ENCODE measurements around the gene NHSL2.

- TF ChIP-seq, protein P1, sequence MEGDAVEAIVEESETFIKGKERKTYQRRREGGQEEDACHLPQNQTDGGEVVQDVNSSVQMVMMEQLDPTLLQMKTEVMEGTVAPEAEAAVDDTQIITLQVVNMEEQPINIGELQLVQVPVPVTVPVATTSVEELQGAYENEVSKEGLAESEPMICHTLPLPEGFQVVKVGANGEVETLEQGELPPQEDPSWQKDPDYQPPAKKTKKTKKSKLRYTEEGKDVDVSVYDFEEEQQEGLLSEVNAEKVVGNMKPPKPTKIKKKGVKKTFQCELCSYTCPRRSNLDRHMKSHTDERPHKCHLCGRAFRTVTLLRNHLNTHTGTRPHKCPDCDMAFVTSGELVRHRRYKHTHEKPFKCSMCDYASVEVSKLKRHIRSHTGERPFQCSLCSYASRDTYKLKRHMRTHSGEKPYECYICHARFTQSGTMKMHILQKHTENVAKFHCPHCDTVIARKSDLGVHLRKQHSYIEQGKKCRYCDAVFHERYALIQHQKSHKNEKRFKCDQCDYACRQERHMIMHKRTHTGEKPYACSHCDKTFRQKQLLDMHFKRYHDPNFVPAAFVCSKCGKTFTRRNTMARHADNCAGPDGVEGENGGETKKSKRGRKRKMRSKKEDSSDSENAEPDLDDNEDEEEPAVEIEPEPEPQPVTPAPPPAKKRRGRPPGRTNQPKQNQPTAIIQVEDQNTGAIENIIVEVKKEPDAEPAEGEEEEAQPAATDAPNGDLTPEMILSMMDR (IDR thresholded peaks at IDR 0.05), result no peak
- TF ChIP-seq EP300 (IDR thresholded peaks at IDR 0.05) (no peak), POLR2A (IDR thresholded peaks at IDR 0.05) (no peak), POLR2AphosphoS5 (IDR thresholded peaks at IDR 0.05) (no peak)
These were observed 210.2 kb downstream of the NHSL2 start for GRCh38 chrX:72120837-72121236.

Measured in gastroesophageal sphincter (tissue), 3 donors.